NB4 (cell line): ENCODE data around the gene FOXL3.

Experiments
- DNase-seq: peaks from one replicate; pipeline ENCODE4 v3.0.0; 2010; ENCODE audit warnings: low read depth
- H3K4me3 ChIP-seq: one replicate; pipeline ENCODE4 v1.5.1; 2011; ENCODE audit warnings: mild to moderate bottlenecking, low read depth, low read length, moderate library complexity
- CTCF ChIP-seq: IDR thresholded peaks from one replicate; pipeline ENCODE4 v1.5.1; 2012; ENCODE audit warnings: low read depth, low read length
- MYC ChIP-seq: IDR thresholded peaks from 2 replicates; pipeline ENCODE4 v1.6.1; 2011; ENCODE audit warnings: low read depth, low read length
- POLR2A ChIP-seq: IDR thresholded peaks from 2 replicates; pipeline ENCODE4 v1.6.1; 2011; ENCODE audit warnings: mild to moderate bottlenecking; ENCODE audit not compliant: insufficient read length; ENCODE audit errors: extremely low read depth
- TF ChIP-seq, protein P1 (sequence below): IDR thresholded peaks from 2 replicates; pipeline ENCODE4 v1.6.1; 2011; ENCODE audit warnings: low read depth, low read length

The FOXL3 gene

DNA sequence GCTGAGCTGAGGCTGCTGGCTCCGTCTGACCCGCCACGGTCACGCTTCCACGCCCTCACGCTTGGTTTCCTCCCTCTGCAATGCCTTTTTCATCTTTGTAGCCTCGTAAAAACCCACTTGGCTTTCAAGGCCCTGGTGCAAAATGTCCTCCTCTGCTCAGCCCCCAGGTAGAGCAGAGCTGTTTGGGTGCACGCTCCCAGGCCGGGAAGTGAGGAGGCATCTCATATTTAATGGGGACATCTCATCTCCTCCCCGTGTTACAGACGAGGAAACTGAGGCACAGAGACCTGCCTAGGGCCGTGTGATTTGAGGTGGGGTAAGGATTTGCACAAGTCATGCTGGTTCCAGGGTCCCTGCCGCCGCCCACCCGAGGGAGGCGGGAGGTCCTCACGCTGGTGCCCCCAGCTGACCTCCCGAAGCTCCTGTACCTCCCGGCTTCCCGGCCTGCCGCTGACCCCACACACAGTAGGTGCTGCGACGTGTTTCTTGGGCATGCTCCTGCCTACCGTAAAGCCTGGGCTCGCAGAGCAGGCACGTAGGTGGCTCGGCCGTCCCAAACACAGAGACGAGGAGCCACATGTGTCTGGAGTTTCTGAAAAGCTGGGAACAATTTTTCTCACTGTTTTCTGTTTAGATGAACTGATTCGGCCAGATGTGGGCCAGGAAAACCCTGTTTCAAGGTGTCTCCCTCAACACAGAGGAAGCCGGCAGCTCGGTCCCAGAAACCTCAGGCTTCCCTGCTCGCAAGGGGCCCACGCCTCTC, 11.5 kb downstream of the FOXL3 start:
- H3K4me3 ChIP-seq, result no peak overlapping the region
- no peak for TF ChIP-seq CTCF
- no peak for DNase-seq

DNA sequence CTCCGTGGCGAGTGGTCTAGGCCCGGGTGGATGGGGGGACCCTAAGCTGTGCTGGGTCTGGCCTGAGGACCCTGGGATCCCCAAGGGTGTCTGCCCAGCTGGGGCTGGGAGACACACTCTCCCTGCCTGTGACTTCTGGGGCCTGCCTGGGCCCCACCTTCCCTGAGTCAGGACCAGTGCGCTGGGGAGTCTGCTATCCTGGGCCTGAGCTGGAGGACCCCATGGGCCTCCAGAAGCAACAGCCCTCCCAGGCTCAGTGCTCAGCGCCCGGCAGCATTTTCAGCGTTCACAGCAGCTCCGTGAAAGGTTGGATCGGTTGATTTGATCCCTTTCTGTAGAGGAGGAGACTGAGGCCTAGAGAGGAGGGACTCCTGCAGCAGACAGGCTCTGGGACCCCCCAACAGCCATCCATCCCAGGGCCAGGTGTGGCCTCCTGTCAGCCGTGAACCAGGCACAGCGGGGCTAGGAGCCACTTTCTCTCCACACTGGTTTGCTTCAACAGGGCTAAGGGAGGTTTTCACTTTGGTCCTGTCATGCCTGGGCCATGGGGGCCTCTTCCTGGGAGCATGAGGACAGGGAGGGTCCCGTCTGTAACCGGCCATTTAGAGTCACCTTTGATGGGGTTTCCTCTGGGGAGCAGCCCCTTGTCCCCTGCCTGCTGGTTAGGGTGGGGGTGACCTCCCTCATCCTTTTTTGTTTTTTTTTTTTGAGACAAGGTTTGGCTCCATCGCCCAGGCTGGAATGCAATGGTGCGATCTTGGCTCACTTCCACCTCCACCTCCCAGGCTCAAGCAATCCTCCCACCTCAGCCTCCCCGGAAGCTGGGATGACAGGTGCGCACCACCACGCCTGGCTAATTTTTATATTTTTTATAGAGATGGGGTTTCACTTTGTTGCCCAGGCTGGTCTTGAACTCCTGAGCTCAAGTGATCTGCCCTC, 12.4 kb downstream of the FOXL3 start:
- TF ChIP-seq, protein P1, sequence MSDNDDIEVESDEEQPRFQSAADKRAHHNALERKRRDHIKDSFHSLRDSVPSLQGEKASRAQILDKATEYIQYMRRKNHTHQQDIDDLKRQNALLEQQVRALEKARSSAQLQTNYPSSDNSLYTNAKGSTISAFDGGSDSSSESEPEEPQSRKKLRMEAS, result no peak
- TF ChIP-seq CTCF (no peak), POLR2A (no peak), MYC (no peak)
- DNase-seq, result no peak
- no peak overlapping the region for H3K4me3 ChIP-seq

GRCh38 chr7:303425-303824, 13.5 kb downstream of the FOXL3 start:
- no peak for TF ChIP-seq CTCF
- no peak for TF ChIP-seq MYC
- TF ChIP-seq, protein P1, result no peak
- no peak for TF ChIP-seq POLR2A
- no peak for DNase-seq
- no peak overlapping the region for H3K4me3 ChIP-seq

DNA sequence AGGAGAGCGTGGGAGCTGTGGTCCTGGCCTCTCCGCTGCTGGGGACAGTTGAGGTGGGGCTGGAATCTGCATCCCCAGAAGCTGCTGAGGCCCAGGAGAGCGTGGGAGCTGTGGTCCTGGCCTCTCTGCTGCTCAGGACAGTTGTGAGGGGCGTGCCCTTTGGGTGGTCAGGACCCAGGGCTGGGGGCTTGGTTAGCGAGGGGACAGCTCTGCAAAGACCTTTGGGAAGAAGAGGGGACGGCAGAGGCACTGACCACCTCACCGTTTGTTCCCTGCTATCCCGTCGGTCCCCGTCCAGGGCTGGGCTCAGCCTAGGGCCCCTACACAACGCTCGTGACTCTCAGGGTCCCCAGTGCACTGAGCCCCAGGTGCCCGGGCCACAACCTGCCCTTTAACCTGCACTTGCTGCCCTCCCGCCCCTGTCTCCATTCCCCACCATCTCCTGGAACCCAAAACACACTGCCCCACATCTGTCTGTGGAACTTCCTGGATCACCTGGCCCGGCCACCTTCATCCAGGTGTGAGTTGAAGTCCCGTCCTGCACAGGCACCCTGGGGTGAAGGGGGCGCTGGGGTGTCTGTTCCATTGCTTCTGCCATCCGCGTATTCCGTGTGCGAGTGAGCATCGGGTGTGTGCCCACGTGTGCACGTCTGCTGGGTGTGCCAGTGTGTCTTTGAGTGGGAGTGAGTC, 14.1 kb downstream of the FOXL3 start:
- H3K4me3 ChIP-seq, result no peak overlapping the region
- TF ChIP-seq MYC, result no peak
- TF ChIP-seq CTCF, result no peak
- TF ChIP-seq, protein P1, result no peak
- no peak for TF ChIP-seq POLR2A
- no peak for DNase-seq

- TF ChIP-seq CTCF (no peak), POLR2A (no peak)
Measured at GRCh38 chr7:304574-305409, 14.8 kb downstream of the FOXL3 start.

More at GRCh38 chr7:304574-305409, 14.8 kb downstream of the FOXL3 start:
- DNase-seq, result no peak
- no peak overlapping the region for H3K4me3 ChIP-seq
